Chondrocyte (in vitro differentiated cells): ENCODE data around the gene IL21R. TPM values are rescaled to one million over a fixed set of nuclear protein-coding genes. Genes with fewer than 3 reads are reported as not detected.

Experiments
- DNase-seq: peaks from one replicate; pipeline ENCODE4 v3.0.0; 2021; ENCODE audit warnings: mixed read lengths, low spot score
- H3K27ac Mint-ChIP-seq: one replicate; pipeline ENCODE4 v1.8.0; 2021; ENCODE audit warnings: mild to moderate bottlenecking, moderate library complexity, mixed read lengths; ENCODE audit not compliant: unreplicated experiment
- H3K27me3 Mint-ChIP-seq: 2 replicates; pipeline ENCODE4 v1.8.0; 2021; ENCODE audit warnings: low read depth, mixed read lengths
- H3K36me3 Mint-ChIP-seq: 2 replicates; pipeline ENCODE4 v1.8.0; 2021; ENCODE audit warnings: low read depth, mixed read lengths
- H3K4me1 Mint-ChIP-seq: 2 replicates; pipeline ENCODE4 v1.8.0; 2021; ENCODE audit warnings: low read depth, mild to moderate bottlenecking, mixed read lengths
- H3K4me3 Mint-ChIP-seq: one replicate; pipeline ENCODE4 v1.8.0; 2021; ENCODE audit warnings: mild to moderate bottlenecking, moderate library complexity, mixed read lengths; ENCODE audit not compliant: unreplicated experiment
- H3K9me3 Mint-ChIP-seq: 2 replicates; pipeline ENCODE4 v1.8.0; 2021; ENCODE audit warnings: low read depth, mixed read lengths
- total RNA-seq: library from RNA; stranded (reverse); gene quantifications from 3 replicates; pipeline ENCODE4 v1.2.1, GENCODE V29; 2021
- TF ChIP-seq, protein P1 (sequence below): fragments of 200-600 bp; sonication (generic); IDR thresholded peaks from 2 replicates; pipeline ENCODE4 v1.5.0; 2021; ENCODE audit warnings: antibody characterized with exemption, mild to moderate bottlenecking, moderate library complexity

Gene IL21R
- total RNA-seq, 1 donor from 2014 or later: 2.2 TPM

DNA sequence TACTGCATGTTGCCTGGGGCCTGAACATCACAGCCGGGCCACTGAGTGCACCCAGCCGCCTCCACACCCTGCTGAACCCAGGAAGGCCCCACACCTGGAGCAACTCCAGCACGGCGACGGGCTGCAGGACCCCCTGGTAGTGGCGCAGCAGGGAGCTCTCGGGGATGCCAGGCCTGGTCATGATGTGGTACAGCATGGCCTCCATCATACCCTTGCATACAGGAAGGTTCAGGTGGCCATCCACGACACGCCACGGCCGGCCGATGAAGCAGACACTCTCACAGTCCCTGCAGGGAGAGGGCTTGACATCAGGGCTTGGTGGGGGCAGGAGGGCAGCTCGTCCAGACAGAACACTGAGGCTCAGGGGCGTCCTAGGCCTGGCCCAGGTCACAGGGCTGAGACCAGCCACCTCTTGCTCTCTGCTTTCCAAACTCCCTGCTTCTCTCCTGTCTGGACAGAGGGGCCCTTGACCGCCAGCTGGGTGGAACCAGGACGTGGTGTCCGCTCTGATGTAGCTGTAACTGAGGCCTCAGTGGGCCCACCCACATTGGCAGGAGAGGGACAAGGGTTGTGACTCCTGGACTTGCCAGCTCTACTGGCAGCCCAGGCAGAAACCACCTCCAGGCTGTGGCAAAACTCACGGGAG, 60.3 kb downstream of the IL21R start:
- peaks cover 19% of the 10 kb centered on the region for H3K36me3 Mint-ChIP-seq
- DNase-seq: no peak
- H3K9me3 Mint-ChIP-seq: peaks cover 1% of the 10 kb centered on the region
- no peak overlapping the region for H3K4me3 Mint-ChIP-seq
- TF ChIP-seq, protein P1, sequence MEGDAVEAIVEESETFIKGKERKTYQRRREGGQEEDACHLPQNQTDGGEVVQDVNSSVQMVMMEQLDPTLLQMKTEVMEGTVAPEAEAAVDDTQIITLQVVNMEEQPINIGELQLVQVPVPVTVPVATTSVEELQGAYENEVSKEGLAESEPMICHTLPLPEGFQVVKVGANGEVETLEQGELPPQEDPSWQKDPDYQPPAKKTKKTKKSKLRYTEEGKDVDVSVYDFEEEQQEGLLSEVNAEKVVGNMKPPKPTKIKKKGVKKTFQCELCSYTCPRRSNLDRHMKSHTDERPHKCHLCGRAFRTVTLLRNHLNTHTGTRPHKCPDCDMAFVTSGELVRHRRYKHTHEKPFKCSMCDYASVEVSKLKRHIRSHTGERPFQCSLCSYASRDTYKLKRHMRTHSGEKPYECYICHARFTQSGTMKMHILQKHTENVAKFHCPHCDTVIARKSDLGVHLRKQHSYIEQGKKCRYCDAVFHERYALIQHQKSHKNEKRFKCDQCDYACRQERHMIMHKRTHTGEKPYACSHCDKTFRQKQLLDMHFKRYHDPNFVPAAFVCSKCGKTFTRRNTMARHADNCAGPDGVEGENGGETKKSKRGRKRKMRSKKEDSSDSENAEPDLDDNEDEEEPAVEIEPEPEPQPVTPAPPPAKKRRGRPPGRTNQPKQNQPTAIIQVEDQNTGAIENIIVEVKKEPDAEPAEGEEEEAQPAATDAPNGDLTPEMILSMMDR: no peak
- H3K27ac Mint-ChIP-seq: no peak overlapping the region
- no peaks in the 10 kb centered on the region for H3K27me3 Mint-ChIP-seq
- peaks cover 29% of the 10 kb centered on the region for H3K4me1 Mint-ChIP-seq

DNA sequence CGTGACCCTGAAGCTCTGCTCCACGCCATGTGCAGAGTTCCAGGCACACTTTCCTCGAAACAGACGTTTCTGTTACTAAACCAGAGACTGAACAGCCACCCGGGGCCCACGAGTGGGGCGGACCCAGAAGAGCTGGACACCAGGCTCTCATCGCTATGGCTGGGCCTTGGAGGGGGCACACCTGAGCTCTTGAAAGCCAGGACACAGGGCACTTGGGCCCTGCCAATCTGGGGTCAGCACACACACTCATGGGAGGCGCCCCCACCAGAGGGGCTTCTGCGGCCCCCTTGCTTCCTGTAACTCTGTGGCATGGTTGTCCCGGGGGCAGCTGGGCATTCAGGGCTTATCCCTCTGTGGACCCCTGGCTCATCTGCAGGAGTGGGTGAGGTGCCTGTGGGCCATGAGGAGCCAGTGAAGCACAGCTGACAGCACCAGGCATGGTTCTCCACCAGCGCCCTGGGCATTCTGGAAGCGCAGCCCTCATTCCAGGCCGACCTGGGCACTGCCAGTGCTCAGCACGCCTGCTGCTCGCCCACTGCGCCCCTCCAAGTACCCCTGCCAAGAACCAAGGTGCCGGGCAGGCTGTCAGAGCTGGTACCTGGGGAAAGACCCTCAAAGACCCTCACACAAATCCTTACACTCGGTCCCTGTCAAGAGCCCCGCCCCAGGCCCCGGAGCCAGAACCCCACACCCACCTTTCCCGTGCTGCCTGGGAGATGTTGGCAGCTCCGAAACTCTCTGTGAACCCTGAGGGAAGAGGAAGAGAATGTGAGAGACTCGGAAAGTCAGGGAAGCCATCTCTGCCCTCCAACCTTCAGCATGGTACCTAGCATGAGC, 61.1 kb downstream of the IL21R start:
- peaks cover 29% of the 10 kb centered on the region for H3K4me1 Mint-ChIP-seq
- no peak overlapping the region for H3K4me3 Mint-ChIP-seq
- H3K9me3 Mint-ChIP-seq: peaks cover 6% of the 10 kb centered on the region
- peaks cover 26% of the 10 kb centered on the region for H3K36me3 Mint-ChIP-seq
- no peaks in the 10 kb centered on the region for H3K27me3 Mint-ChIP-seq
- H3K27ac Mint-ChIP-seq: no peak overlapping the region
- DNase-seq: no peak
- TF ChIP-seq, protein P1: no peak

DNA sequence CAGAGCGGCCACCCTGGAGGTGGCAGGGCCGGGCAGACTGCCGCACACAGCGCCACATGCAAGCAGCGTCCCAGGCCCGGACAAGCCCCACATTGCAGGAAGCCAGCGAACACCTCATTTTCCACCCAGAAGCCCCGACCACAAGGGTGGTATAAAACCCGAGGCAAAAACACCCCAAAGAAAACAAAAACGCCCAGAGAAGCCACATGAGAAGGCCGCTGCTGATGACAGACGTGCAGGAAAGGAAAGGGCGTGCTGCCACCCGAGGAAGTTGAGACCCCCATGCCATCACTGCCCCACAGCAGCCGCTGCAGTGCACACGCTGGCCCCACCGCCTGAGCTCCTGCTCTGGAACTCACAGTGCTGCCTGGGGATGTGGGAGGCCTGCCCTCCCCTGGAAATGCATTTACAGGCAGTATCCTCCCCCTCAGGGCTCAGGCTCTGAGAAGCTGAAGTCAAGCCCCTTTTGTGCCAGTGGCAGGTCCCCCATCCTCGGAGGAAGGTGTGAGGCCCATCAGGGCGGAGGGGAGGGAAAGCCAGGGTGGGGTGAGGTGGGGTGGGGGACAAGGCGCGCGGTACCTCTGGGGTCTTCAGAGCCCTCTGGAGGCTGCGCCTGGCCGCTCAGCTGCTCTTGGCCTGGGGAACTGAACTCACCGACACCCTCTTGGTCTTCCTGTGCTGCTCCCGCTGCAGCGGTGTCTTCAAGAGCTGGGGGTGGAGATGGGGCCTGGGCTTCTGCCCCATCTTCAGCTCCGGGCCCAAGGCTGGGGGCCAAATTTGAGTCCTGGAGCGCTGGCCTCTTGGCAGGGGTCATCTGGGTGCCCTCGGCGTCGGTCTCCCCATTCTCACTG, 62.0 kb downstream of the IL21R start:
- Mint-ChIP-seq H3K36me3 (peaks cover 31% of the 10 kb centered on the region), H3K4me3 (no peak overlapping the region), H3K4me1 (peaks cover 29% of the 10 kb centered on the region), H3K27ac (no peak overlapping the region), H3K9me3 (peaks cover 6% of the 10 kb centered on the region), H3K27me3 (no peaks in the 10 kb centered on the region)
- TF ChIP-seq, protein P1: no peak
- DNase-seq: no peak

DNA sequence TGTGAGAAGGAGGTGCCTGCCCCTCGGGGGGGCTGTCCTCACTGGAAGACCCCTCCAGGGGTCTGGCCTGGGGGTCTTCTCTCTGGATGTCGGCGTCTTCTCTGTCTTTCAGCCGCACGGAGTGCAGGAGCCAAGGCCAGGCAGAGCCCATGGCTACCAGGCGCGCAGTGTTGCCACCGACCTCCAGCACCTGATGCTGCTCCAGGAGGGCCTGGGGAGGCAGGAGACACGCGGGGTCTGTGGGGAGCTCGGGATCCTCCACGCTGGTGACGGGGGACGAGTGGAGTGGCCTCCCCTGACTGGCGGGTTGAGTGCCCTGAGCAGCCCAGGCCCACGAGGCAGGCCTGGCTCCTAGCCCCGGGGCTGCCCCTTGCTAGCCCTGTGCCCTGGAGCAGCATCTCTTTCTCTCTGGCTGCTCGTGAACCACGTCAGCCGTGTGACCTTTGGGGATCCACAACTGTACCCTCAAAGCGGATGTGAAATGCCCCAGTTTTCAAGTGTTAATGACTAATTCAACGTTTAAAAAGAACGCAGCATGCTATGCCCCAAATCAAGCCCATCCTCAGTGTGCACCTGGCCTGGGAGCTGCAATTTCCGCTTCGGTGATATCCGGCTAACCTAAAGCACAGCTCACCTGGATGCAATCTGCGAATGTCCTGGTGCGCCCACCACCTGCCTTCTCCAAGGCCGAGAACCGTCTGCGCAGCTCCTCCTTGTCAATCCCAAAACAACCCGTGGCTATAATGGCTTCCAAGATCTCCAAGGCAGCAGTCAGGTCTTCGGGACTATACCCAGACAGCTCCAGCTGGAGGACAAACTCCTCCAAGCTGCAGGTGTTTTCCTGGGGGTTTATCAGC, 62.9 kb downstream of the IL21R start:
- TF ChIP-seq, protein P1: no peak
- no peak overlapping the region for H3K4me3 Mint-ChIP-seq
- peaks cover 38% of the 10 kb centered on the region for H3K36me3 Mint-ChIP-seq
- H3K9me3 Mint-ChIP-seq: peaks cover 6% of the 10 kb centered on the region
- peaks cover 29% of the 10 kb centered on the region for H3K4me1 Mint-ChIP-seq
- no peak overlapping the region for H3K27ac Mint-ChIP-seq
- no peaks in the 10 kb centered on the region for H3K27me3 Mint-ChIP-seq
- no peak for DNase-seq
